Endodermal cell (in vitro differentiated cells): ENCODE results near the gene GCSAML. TPM values are rescaled to one million over a fixed set of nuclear protein-coding genes. Genes with fewer than 3 reads are reported as not detected.

ENCODE experiments used
- DNase-seq: peaks from one replicate; pipeline ENCODE4 v3.0.0-alpha.2; 2017
- H3K27ac ChIP-seq: 2 replicates; pipeline ENCODE4 v1.5.1; 2013; ENCODE audit warnings: mild to moderate bottlenecking, low read depth, low read length, moderate library complexity
- H3K27me3 ChIP-seq: 2 replicates; pipeline ENCODE4 v1.6.1; 2013; ENCODE audit warnings: mild to moderate bottlenecking, low read length, moderate library complexity; ENCODE audit not compliant: insufficient read depth, control insufficient read depth, poor library complexity, severe bottlenecking
- H3K36me3 ChIP-seq: 2 replicates; pipeline ENCODE4 v1.7.0; 2013; ENCODE audit warnings: mild to moderate bottlenecking, low read length, moderate library complexity; ENCODE audit not compliant: control insufficient read depth, insufficient read depth
- H3K4me1 ChIP-seq: one replicate; pipeline ENCODE4 v1.7.0; 2013; ENCODE audit warnings: low read length; ENCODE audit not compliant: control insufficient read depth, insufficient read depth
- H3K4me3 ChIP-seq: 2 replicates; pipeline ENCODE4 v1.5.1; 2013; ENCODE audit warnings: mild to moderate bottlenecking, low read length, moderate library complexity
- H3K9ac ChIP-seq: 2 replicates; pipeline ENCODE4 v1.6.1; 2013; ENCODE audit warnings: mild to moderate bottlenecking, low read length, moderate library complexity; ENCODE audit not compliant: poor library complexity, severe bottlenecking; ENCODE audit errors: extremely low read depth
- H3K9me3 ChIP-seq: 2 replicates; pipeline ENCODE4 v1.6.1; 2013; ENCODE audit warnings: mild to moderate bottlenecking, low read length, moderate library complexity; ENCODE audit not compliant: control insufficient read depth
- H3K27ac Mint-ChIP-seq: 2 replicates; pipeline ENCODE4 v1.8.0; 2020; ENCODE audit warnings: mixed read lengths
- H3K27me3 Mint-ChIP-seq: 2 replicates; pipeline ENCODE4 v1.8.0; 2021; ENCODE audit warnings: mild to moderate bottlenecking, mixed read lengths; ENCODE audit not compliant: insufficient read depth
- H3K36me3 Mint-ChIP-seq: 2 replicates; pipeline ENCODE4 v1.8.0; 2020; ENCODE audit warnings: low read depth, mixed read lengths
- H3K4me1 Mint-ChIP-seq: 2 replicates; pipeline ENCODE4 v1.8.0; 2020; ENCODE audit warnings: mixed read lengths
- H3K4me3 Mint-ChIP-seq: 2 replicates; pipeline ENCODE4 v1.8.0; 2020; ENCODE audit warnings: mild to moderate bottlenecking, moderate library complexity, mixed read lengths
- H3K9me3 Mint-ChIP-seq: 2 replicates; pipeline ENCODE4 v1.8.0; 2020; ENCODE audit warnings: mild to moderate bottlenecking, mixed read lengths
- CTCF ChIP-seq: fragments of 200-600 bp; sonication (generic); conservative IDR thresholded peaks from 2 replicates; pipeline ENCODE4 v1.5.0; 2021; ENCODE audit warnings: antibody characterized with exemption, mild to moderate bottlenecking
- WGBS, 2 experiments: methylation state at CpG; one replicate each; pipeline versions ENCODE4 v1.1.5 to v1.1.7; 2013; ENCODE audit warnings: missing lambda C conversion rate in 2 of 2, mixed read lengths in 1 of 2; ENCODE audit not compliant: insufficient coverage in 1 of 2, insufficient read length in 1 of 2; 5-methylcytosine and 5-hydroxymethylcytosine counted together
- total RNA-seq, 2 donors: library from RNA; stranded (reverse); fragmentation: NEBNext Ultra II Directional in 1 of 2; extraction: Animal tissue kit (Norgen Biotek cat#: 25700) in 1 of 2; gene quantifications; 2 replicates in 1 of 2; 3 replicates in 1 of 2; pipeline ENCODE4 v1.2.1, GENCODE V29; 2021

GCSAML gene
- total RNA-seq, 2 donors from 2014 or later: not detected

DNA sequence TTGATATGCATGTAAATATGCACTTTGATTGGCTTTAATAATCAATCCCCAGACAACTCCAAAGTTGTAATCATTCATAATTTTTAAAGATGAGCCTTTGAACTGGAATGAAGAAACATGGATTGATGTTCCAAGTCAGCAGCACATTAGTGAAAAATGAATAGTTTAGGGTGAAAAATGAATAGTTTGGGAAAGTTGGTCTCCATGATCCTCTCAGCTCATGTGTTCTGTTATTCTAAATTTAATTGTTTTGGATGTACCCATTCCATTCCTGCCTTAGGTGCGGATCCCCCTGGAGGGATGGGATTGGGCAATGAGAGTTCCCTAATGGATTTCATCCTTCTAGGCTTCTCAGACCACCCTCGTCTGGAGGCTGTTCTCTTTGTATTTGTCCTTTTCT lies 56.4 kb downstream of the GCSAML start, which contains the start of gene OR2G3:
TSS of gene OR2G3 (plus strand) at position 301 of the 400 bp plus-strand sequence. CDS start at position 301, 0 bp downstream.
- Mint-ChIP-seq H3K9me3 (peaks cover 4% of the 10 kb centered on the region), H3K27ac (no peak within 1 kb of the TSS), H3K27me3 (no peaks in the 10 kb centered on the region), H3K4me1 (no peaks in the 10 kb centered on the region), H3K4me3 (no peak within 1 kb of the TSS), H3K36me3 (no peaks in the 10 kb centered on the region)
- Histone ChIP-seq H3K4me3 (no peak within 1 kb of the TSS), H3K27ac (no peak within 1 kb of the TSS), H3K27me3 (no peaks in the 10 kb centered on the region), H3K9me3 (no peaks in the 10 kb centered on the region), H3K36me3 (no peaks in the 10 kb centered on the region), H3K9ac (no peak within 1 kb of the TSS), H3K4me1 (no peaks in the 10 kb centered on the region)
- 78 to 100% methylated on average over 1 to 2 of the region's 2 CpGs for whole genome bisulfite sequencing, 2 experiments
- DNase-seq: no peak
- TF ChIP-seq CTCF: no peak

GRCh38 chr1:247613405-247613804 lies 64.5 kb downstream of the GCSAML start:
- Histone ChIP-seq H3K36me3 (no peaks in the 10 kb centered on the region), H3K27me3 (no peaks in the 10 kb centered on the region), H3K27ac (no peak overlapping the region), H3K9me3 (no peaks in the 10 kb centered on the region), H3K4me3 (no peak overlapping the region), H3K9ac (no peak overlapping the region), H3K4me1 (no peaks in the 10 kb centered on the region)
- no peak overlapping the region for H3K4me3 Mint-ChIP-seq
- no peak overlapping the region for H3K27ac Mint-ChIP-seq
- no peak for TF ChIP-seq CTCF
- peaks cover 3% of the 10 kb centered on the region for H3K9me3 Mint-ChIP-seq
- DNase-seq: no peak
- H3K36me3 Mint-ChIP-seq: no peaks in the 10 kb centered on the region
- 80 to 100% methylated on average over 1 of the region's 1 CpG for WGBS, 2 experiments
- H3K27me3 Mint-ChIP-seq: no peaks in the 10 kb centered on the region
- H3K4me1 Mint-ChIP-seq: no peaks in the 10 kb centered on the region

DNA sequence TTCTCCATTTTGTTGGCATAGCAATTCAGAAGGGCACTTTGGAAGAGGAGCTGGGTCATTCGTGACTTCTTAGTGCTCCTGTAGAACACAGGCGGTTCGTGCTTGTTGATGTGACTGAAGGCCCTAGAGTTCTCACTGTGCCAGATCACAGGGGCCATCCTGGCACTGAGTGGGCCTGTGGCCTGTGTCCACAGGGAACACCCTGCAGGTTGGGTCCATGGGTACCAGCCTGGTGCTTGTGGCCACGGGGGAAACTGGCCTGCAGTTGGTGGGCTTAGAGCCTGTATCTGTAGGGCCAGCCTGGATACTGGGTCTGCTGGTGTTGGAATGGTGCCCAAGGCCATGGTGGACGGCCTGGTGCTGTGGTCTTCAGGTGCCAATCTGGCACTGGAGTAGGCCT lies 65.7 kb downstream of the GCSAML start:
- no peaks in the 10 kb centered on the region for H3K4me1 ChIP-seq
- Mint-ChIP-seq H3K27ac (no peak overlapping the region), H3K27me3 (no peaks in the 10 kb centered on the region), H3K9me3 (no peaks in the 10 kb centered on the region), H3K4me3 (no peak overlapping the region), H3K4me1 (no peaks in the 10 kb centered on the region), H3K36me3 (no peaks in the 10 kb centered on the region)
- H3K27me3 ChIP-seq: no peaks in the 10 kb centered on the region
- H3K4me3 ChIP-seq: no peak overlapping the region
- DNase-seq: no peak
- no peak overlapping the region for H3K9ac ChIP-seq
- H3K9me3 ChIP-seq: no peaks in the 10 kb centered on the region
- no peaks in the 10 kb centered on the region for H3K36me3 ChIP-seq
- TF ChIP-seq CTCF: no peak
- H3K27ac ChIP-seq: no peak overlapping the region
- WGBS, 2 experiments: 84 to 86% methylated on average over 3 to 5 of the region's 5 CpGs

Other genes with a start within 250 kb of the GCSAML start
- gene ZNF496, start 217.3 kb upstream of the GCSAML start, total RNA-seq: 10 to 100 TPM; 63.5 to 65.6 TPM
- under 1 TPM in 1 of 2 donors, not detected in 1; 0.09 TPM for gene NLRP3, start 133.0 kb upstream of the GCSAML start, total RNA-seq
- not detected for gene OR2B11, start 91.0 kb upstream of the GCSAML start, total RNA-seq
- not detected for gene OR2C3, start 12.7 kb upstream of the GCSAML start, total RNA-seq
- not detected for gene OR2G2, start 39.2 kb downstream of the GCSAML start, total RNA-seq
- not detected for gene OR2G3, start 56.5 kb downstream of the GCSAML start, total RNA-seq
- not detected for gene OR13G1, start 130.6 kb downstream of the GCSAML start, total RNA-seq
- gene OR6F1, start 167.5 kb downstream of the GCSAML start, total RNA-seq: not detected
- under 1 TPM in 1 of 2 donors, not detected in 1; 0.29 TPM for gene OR14K1, start 189.5 kb downstream of the GCSAML start, total RNA-seq
- not detected for gene OR14A2, start 199.0 kb downstream of the GCSAML start, total RNA-seq
- not detected for gene OR1C1, start 211.4 kb downstream of the GCSAML start, total RNA-seq